Activated naive CD4-positive, alpha-beta T cell treated with anti-CD3 and anti-CD28 coated beads, Interleukin-2, amount 50 U/mL, for 16 hours (primary cell): ENCODE results near the gene ID4.
"Not testable (repeated sequence)": the region's sequence is repeated elsewhere in the genome, so short reads cannot be mapped to it uniquely, and the experiment has no call there.

Source experiments
- DNase-seq: peaks from one replicate; pipeline ENCODE4 v3.0.0-alpha.2; 2020

The ID4 gene

DNA sequence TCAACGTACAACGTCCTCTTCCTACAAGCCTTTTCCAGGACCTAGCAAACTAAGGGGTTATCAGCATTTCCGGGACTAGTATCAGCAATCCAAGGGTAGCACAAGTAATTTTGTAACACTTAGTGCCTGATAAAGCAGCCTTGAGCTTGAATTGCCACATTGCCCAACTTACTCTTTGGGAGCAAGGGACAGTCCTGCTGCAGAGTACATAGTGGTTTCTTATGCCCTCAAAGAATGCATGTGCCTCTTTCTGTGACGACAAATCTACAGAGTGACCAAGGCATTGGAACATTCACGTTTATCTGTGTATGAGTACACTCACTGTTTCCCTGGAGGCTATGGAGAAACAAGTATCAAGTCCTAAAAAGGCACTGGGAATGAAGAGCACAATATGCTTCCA is 3.2 kb upstream of the ID4 start:
- no peak for DNase-seq

GRCh38 chr6:19834858-19835257 is 2.3 kb upstream of the ID4 start:
- DNase-seq = no peak

GRCh38 chr6:19835605-19836004 is 1.6 kb upstream of the ID4 start:
- no peak for DNase-seq

DNA sequence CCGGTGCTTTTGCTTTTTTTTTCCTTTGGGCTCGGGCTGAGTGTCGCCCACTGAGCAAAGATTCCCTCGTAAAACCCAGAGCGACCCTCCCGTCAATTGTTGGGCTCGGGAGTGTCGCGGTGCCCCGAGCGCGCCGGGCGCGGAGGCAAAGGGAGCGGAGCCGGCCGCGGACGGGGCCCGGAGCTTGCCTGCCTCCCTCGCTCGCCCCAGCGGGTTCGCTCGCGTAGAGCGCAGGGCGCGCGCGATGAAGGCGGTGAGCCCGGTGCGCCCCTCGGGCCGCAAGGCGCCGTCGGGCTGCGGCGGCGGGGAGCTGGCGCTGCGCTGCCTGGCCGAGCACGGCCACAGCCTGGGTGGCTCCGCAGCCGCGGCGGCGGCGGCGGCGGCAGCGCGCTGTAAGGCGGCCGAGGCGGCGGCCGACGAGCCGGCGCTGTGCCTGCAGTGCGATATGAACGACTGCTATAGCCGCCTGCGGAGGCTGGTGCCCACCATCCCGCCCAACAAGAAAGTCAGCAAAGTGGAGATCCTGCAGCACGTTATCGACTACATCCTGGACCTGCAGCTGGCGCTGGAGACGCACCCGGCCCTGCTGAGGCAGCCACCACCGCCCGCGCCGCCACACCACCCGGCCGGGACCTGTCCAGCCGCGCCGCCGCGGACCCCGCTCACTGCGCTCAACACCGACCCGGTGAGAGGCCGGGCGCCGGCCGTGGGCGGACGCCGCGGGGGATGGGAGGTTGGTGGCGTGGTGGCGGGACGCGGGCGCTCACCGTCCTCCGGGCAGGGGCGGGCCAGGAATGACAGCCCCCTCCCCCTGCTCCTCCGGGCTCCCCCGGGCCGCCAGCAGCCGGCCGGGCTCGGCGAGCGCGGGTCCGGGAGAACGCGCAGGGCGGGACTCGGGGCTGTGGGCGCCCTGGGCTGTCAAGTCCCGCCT is 606 bp downstream of the ID4 start:
- no peak for DNase-seq

DNA sequence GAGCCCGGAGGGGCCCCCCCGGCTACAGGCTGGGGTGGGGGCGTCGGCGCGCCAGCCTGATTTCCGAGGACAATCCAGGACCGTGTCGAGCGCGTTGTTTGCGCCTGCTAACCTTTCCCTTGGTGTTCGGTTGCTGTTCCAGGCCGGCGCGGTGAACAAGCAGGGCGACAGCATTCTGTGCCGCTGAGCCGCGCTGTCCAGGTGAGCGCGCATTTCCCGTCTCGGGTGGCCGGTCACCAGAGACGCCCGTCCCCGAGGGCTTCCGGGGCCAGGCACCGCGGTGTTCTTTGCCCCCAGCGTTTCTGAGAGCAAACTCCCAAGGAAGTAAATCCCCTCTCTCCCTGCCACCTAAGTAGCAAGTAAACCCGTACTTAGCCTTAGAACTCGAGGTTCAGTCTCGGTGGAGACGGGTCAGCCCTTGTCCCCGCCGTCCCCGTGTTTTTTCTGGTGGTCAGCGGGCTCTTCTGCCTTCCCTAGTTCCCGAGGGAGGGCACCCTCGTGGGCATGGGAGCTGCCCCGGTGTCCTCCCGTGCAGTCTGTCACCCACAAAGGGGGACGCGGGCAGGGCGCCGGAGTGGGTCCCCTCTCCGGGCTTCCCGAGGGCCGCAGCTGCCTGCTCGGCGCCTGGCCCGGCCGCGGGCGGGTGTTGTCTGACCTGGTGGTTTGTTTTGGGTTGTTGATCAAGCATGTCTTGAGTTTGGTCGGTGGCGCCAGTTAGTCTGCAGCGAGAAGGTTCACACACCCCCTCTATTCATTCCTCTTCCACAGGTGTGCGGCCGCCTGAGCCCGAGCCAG is 1.5 kb downstream of the ID4 start:
- no peak for DNase-seq

DNA sequence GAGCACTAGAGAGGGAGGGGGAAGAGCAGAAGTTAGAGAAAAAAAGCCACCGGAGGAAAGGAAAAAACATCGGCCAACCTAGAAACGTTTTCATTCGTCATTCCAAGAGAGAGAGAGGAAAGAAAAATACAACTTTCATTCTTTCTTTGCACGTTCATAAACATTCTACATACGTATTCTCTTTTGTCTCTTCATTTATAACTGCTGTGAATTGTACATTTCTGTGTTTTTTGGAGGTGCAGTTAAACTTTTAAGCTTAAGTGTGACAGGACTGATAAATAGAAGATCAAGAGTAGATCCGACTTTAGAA is 2.0 kb downstream of the ID4 start:
- no peak for DNase-seq

DNA sequence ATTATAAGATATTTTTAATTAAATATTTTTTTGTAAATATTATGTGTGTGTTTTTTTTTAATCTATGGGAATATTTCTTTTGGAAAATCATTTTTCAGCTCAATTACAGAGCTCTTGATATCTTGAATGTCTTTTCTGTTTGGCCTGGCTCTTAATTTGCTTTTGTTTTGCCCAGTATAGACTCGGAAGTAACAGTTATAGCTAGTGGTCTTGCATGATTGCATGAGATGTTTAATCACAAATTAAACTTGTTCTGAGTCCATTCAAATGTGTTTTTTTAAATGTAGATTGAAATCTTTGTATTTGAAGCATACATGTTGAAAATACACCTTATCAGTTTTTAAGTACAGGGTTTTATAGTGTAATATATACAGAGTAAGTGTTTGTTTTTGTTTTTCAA is 2.6 kb downstream of the ID4 start:
- DNase-seq = no peak

DNA sequence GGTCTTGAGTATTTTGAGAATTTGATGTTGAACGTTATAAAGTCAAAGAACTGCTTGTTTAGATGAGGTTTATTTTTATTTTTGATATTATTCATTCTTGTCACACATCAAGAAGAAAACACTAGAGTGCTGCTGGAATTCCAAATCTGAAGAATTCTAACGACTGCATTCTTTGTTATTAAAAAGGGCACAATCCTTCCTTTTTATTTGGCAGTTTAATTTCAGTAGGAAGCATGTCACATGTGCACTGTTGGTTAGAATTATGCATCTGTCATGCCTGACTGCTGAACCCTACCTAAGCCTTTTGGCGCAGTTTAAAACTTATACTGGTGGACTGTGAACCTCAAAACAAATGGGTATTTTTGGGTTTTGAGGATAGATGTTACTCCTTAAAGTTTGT is 4.0 kb downstream of the ID4 start:
- no peak for DNase-seq

DNA sequence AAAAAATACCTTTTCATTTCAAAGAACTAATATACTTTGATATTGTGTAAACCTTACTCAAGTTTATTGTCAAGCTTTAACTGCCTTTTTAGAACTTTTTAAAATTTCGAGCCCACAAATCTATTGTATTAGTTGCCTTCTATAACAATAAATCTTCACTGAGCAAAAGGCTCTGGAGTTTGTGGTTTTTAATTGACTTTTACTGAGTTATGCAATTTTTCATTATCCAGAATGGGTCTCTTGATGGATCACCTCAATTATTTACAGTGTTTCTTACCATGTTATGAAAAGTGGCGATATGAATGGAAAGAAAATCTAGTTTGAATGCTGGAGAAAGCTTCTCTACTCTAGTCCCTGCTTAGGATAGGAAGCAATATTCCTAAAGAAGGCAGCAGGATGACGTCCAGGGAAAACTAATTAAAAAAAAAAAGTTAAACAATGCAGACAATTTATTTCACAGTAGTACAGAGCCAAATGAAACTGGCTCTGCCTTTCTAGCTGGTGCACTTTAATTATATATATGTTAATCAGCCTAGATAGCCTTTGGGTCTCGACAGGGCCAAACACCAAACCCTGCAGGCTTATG is 5.0 kb downstream of the ID4 start:
- DNase-seq = no peak

DNA sequence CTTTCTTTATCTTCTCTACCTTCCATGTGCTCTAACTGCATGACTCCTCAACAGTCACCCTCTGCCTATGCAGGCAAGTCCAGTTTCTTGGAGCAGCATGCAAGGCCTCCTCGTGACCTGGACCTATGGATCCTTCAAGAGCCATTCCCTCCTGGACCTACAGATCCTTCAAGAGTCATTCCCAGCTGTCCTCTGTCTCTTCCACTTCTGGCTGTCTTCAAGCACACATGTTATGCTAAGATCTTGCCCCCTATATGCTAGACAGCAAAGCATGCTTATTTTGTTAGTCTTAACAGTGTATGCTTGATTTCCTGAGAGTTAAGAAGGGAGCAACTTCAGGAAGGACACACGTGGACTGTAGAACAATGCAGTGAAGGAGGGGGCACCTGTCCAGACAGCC is 7.5 kb downstream of the ID4 start:
- no peak for DNase-seq

DNA sequence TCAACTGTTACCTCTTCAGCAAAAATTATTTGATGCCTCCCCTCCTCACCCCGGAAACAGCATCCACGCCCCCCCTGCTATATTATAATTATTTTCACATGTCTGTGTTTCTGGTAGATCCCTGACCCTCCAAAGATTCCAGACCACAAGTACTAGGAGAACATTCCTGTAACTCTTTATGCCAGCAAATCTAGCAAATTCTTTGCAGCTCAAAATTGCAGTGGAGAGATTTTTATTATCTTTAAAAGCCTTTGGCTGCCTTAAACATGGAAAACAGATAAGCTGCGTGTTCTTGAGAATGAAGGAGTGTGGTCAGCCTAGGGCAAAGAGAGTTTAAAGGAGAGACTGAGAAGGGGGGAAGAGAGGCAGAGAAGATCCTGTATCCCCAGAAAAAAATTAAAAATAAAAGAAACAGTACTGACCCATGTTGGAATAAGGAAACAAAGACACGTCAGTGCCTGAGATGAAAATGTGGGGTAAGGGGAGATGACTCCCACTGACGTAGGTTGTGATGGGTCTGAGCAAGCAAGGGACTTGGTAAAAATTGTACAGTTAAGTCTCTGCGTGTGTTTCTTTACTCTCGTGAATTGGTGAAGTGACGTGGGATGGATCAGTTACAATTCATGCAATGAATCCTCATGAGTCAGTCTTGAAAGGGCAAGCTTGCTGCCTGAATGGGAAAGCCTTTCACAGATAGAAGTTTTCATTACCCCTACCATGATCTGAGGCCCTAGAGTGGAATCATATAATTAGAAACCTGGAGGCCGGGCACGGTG is 8.3 kb downstream of the ID4 start:
- no peak for DNase-seq

DNA sequence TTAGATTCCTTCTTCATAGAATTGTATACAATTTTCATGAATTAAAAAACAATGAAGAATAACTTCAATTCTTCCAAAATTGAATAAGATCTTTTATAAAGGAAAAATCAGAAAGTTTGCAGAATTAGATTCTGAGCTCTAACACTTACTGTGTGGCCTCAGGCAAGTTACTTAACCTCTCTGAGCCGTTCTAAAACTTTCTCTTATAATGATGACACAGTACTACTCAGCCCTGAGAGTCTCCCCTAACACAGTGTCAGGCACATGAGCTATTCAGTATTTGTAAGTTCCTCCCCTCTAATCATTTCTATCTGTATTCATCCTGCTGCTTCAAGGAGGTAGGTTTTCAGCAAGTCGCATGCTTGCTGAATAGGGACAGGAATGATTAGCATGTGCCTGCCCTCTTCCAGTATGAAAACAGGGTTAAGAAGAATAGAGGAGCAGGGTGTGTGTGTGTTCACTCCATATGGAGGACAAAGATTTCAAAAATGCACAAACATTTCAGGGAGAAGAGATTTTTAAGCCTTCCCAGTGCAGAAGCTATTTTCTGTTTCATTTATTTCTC is 11.4 kb downstream of the ID4 start:
- no peak for DNase-seq

DNA sequence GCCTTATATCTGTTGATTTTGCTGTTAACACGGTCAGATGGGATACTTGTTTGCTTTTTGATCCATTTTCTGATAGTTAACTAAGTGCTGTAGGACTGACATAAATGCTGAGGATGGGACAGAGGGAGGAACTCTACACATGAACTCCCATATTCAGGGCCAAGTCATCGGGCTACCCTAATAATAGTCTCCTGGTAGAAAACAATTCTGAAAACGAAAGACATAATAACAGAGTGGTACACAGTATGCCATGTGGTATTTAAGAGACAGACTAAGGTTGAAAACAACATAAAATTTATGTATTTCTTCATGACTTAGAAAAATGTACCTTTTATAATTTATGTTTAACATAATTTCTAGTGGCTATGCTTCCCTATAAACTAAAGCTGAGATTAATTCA is 12.0 kb downstream of the ID4 start:
- DNase-seq = no peak

DNA sequence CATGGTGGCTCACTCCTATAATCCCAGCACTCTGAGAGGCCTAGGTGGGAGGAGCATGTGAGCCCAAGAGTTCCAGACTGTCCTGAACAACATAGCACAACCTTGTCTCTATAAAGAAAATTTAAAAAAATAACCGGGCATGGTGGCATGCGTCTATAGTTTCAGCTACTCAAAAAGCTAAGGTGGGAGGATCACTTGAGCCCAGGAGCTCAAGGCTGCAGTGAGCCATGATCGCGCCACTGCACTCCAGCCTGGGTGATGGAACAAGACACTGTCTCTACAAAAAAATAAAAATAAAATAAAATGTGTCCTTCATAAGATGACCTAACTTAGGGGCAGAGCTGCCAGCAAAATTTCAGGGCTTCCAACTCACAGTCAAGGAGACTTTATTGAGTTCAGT is 12.6 kb downstream of the ID4 start:
- no peak for DNase-seq

DNA sequence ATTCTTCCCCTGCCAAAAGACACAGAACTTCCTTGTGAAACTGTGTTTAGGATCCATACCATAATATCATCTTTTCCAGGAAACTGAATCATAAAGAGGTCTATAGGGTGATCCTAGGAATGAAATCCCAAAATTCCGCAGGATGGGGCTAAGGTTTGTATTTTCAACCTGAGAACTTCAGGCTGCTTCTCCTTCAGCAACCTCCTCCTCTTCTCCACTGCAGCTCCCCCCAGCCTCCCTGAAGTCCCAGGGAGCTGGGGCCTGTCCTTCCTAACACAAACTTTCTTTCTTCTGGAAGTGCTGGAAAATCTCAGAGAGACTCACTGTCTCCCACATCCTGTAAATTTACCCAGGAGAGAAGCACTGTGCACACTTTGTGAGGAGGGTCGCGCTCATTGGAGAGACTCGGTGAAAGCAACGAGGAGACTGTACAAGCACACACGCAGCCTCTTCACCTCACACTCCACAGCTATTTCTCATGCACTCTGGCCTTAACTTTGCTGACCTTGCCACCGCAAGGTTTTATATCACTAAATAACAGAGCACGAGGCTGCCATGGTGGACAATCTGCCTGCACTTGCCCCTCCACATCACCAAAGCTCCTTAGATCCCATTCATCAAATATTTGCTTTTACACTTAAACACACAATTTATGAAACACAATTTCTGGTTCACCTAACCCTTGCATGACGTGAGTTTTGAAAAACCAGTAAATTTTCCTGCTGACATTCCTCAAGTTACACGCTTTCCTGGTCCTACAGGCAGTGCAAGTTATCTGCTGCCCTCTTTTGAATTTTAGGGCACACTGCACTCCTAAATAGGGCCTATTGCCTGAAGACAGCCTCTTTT is 14.3 kb downstream of the ID4 start:
- DNase-seq = no peak

GRCh38 chr6:19852090-19852457 is 14.9 kb downstream of the ID4 start:
- no peak for DNase-seq

GRCh38 chr6:19852927-19853326 is 15.8 kb downstream of the ID4 start:
- no peak for DNase-seq

DNA sequence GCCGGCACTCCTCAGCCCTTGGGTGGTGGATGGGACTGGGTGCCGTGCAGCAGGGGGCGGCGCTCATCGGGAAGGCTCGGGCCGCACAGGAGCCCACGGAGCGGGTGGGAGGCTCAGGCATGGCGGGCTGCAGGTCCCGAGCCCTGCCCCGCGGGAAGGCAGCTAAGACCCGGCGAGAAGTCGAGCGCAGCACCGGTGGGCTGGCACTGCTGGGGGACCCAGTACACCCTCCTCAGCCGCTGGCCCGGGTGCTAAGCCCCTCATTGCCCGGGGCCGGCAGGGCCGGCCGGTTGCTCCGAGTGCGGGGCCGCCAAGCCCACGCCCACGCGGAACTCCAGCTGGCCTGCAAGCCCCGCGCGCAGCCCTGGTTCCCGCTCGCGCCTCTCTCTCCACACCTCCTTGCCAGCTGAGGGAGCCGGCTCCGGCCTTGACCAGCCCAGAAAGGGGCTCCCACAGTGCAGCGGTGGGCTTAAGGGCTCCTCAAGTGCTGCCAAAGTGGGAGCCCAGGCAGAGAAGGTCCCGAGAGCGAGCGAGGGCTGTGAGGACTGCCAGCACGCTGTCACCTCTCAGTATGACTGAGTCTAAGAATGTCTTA is 17.3 kb downstream of the ID4 start:
- DNase-seq = not testable (repeated sequence)

DNA sequence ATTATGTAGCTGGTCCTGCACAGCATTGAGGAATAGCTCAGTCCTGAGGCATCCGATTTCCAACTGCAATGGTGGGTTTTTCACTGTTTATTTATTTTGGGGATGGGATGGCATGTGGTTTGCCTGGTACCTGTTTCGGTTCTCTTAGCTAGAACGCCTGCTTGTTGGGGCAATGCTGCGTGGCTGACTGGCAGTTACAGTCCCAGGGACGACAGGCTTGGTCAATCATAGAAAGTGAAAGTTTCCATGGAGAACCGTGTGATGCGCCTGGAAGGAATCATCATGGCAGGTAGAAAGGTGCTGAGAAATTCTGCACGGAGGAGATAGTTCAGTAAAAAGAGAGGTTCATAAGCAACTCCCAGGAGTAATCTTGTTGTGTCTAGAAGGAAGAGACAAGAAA is 18.4 kb downstream of the ID4 start:
- DNase-seq = no peak

DNA sequence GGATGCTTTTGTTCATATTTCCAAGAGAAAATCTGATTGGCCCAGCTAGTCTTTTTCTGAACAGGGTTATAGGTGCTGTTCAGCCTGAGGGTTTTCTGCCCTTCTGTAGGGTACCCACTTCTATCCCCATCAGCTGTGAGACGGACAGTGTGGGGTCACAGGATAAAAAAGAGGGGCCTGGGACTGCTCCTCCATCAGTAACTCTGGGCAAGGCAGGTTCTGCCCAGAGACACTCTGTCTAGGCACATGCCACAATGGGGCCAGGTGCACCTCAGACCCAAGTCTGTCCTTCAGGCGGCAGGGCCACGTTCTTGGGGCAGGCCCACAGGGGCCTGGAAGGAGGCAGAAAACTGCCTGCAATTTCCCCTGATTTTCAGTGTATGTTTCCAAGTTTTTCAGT is 20.0 kb downstream of the ID4 start:
- no peak for DNase-seq

DNA sequence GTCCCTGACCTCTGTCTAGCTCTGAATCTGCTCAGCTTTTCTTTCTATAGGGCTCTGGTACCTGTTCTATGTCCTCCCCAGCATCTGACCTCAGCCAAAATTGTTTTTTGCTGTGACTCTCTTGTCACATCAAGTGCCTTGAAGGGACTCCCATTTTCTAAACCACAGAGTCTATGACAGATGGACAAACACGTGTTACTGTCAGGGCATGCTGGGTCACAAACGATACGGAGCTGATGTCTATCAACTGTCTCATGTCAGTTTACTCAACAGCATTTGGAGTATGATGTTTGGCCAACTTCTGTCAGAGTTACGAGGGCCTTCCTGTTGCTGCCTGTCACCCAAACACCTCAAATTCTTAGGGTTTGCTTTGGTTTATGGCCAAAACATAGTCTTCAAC is 20.5 kb downstream of the ID4 start:
- no peak for DNase-seq
